GM23338 (cell line): ENCODE measurements around the gene MAP3K5.

ENCODE experiments used
- CREB1 ChIP-seq: fragments of 250-450 bp; sonication (Bioruptor Pico); IDR thresholded peaks from 2 replicates; pipeline ENCODE4 v1.5.0; 2020; ENCODE audit warnings: low read depth, mild to moderate bottlenecking, moderate library complexity
- EZH2 ChIP-seq: fragments of 200-600 bp; sonication (generic); IDR thresholded peaks from one replicate; pipeline ENCODE4 v1.8.0; 2017; ENCODE audit warnings: antibody characterized with exemption, mild to moderate bottlenecking, low read depth; ENCODE audit not compliant: unreplicated experiment
- EZH2phosphoT487 ChIP-seq: fragments of 200-600 bp; sonication (generic); IDR thresholded peaks from one replicate; pipeline ENCODE4 v1.8.1; 2018; ENCODE audit warnings: antibody characterized with exemption; ENCODE audit not compliant: unreplicated experiment
- JUNB ChIP-seq: IDR thresholded peaks from one replicate; pipeline ENCODE4 v1.6.1; 2016; ENCODE audit warnings: antibody characterized with exemption; ENCODE audit not compliant: unreplicated experiment
- NANOG ChIP-seq: IDR thresholded peaks from 2 replicates; pipeline ENCODE4 v1.6.1; 2016; ENCODE audit warnings: antibody characterized with exemption, borderline replicate concordance
- POLR2AphosphoS5 ChIP-seq: IDR thresholded peaks from 2 replicates; pipeline ENCODE4 v1.6.1; 2016; ENCODE audit warnings: antibody characterized with exemption, low read depth
- ZNF331 ChIP-seq: fragments of 250-450 bp; sonication (Bioruptor Pico); IDR thresholded peaks from 2 replicates; pipeline ENCODE4 v1.5.0; 2020; ENCODE audit warnings: low read depth, mild to moderate bottlenecking, moderate library complexity
- TF ChIP-seq, protein P1 (sequence below), 2 experiments: fragments of 200-600 bp in 1 of 2; sonication (generic) in 1 of 2; conservative IDR thresholded peaks; 2 replicates each; pipeline versions ENCODE4 v1.5.1 to v1.6.1; 2016 to 2017; ENCODE audit warnings: antibody characterized with exemption in 2 of 2, low read depth in 2 of 2, mild to moderate bottlenecking in 2 of 2, moderate library complexity in 1 of 2
- TF ChIP-seq, protein P2 (sequence below): IDR thresholded peaks from one replicate; pipeline ENCODE4 v1.6.1; 2018; ENCODE audit warnings: antibody characterized with exemption; ENCODE audit not compliant: unreplicated experiment

DNA sequence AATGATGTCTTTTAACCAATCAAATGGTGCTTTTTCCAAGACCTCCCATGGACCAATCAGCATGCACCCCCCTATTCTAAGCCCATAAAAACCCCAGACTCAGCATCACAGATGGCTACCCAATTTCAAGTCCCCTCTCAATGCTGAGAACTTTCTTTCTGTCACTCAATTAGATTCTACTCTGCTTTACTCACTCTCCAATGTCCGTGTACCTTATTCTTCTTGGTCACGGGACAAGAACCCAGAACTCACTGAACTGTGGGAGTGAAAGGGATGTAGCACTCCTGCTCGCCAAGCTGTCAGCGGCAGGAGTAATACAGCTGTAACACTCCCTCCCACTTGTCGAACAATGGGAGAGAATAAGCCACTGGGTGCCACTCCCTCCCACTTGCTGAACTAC is 221.2 kb downstream of the MAP3K5 start:
- TF ChIP-seq, protein P1, sequence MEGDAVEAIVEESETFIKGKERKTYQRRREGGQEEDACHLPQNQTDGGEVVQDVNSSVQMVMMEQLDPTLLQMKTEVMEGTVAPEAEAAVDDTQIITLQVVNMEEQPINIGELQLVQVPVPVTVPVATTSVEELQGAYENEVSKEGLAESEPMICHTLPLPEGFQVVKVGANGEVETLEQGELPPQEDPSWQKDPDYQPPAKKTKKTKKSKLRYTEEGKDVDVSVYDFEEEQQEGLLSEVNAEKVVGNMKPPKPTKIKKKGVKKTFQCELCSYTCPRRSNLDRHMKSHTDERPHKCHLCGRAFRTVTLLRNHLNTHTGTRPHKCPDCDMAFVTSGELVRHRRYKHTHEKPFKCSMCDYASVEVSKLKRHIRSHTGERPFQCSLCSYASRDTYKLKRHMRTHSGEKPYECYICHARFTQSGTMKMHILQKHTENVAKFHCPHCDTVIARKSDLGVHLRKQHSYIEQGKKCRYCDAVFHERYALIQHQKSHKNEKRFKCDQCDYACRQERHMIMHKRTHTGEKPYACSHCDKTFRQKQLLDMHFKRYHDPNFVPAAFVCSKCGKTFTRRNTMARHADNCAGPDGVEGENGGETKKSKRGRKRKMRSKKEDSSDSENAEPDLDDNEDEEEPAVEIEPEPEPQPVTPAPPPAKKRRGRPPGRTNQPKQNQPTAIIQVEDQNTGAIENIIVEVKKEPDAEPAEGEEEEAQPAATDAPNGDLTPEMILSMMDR (conservative IDR thresholded peaks at IDR 0.05; ENCODE audit: low read depth in 2 of 2): no peak
- TF ChIP-seq, protein P2, sequence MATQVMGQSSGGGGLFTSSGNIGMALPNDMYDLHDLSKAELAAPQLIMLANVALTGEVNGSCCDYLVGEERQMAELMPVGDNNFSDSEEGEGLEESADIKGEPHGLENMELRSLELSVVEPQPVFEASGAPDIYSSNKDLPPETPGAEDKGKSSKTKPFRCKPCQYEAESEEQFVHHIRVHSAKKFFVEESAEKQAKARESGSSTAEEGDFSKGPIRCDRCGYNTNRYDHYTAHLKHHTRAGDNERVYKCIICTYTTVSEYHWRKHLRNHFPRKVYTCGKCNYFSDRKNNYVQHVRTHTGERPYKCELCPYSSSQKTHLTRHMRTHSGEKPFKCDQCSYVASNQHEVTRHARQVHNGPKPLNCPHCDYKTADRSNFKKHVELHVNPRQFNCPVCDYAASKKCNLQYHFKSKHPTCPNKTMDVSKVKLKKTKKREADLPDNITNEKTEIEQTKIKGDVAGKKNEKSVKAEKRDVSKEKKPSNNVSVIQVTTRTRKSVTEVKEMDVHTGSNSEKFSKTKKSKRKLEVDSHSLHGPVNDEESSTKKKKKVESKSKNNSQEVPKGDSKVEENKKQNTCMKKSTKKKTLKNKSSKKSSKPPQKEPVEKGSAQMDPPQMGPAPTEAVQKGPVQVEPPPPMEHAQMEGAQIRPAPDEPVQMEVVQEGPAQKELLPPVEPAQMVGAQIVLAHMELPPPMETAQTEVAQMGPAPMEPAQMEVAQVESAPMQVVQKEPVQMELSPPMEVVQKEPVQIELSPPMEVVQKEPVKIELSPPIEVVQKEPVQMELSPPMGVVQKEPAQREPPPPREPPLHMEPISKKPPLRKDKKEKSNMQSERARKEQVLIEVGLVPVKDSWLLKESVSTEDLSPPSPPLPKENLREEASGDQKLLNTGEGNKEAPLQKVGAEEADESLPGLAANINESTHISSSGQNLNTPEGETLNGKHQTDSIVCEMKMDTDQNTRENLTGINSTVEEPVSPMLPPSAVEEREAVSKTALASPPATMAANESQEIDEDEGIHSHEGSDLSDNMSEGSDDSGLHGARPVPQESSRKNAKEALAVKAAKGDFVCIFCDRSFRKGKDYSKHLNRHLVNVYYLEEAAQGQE: no peak
- TF ChIP-seq POLR2AphosphoS5 (no peak), EZH2phosphoT487 (no peak), EZH2 (no peak), NANOG (no peak), CREB1 (CRISPR knock-in tag) (no peak), JUNB (no peak), ZNF331 (CRISPR knock-in tag) (no peak)
